Measurements from ENCODE around the gene KRAS.

GRCh38 chr12:25248732-25249131 is 2.0 kb downstream of the KRAS start:
- TF ChIP-seq, protein P1, sequence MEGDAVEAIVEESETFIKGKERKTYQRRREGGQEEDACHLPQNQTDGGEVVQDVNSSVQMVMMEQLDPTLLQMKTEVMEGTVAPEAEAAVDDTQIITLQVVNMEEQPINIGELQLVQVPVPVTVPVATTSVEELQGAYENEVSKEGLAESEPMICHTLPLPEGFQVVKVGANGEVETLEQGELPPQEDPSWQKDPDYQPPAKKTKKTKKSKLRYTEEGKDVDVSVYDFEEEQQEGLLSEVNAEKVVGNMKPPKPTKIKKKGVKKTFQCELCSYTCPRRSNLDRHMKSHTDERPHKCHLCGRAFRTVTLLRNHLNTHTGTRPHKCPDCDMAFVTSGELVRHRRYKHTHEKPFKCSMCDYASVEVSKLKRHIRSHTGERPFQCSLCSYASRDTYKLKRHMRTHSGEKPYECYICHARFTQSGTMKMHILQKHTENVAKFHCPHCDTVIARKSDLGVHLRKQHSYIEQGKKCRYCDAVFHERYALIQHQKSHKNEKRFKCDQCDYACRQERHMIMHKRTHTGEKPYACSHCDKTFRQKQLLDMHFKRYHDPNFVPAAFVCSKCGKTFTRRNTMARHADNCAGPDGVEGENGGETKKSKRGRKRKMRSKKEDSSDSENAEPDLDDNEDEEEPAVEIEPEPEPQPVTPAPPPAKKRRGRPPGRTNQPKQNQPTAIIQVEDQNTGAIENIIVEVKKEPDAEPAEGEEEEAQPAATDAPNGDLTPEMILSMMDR (IDR thresholded peaks at IDR 0.05; ENCODE audit: insufficient read depth, low read length, poor library complexity, severe bottlenecking) = no peak
- TF ChIP-seq EZH2phosphoT487 (conservative IDR thresholded peaks at IDR 0.05; ENCODE audit: low read length) = no peak

All from SU-DHL-6 (cell line).